CD1c-positive myeloid dendritic cell (primary cell): Measurements from ENCODE around the gene RCVRN.

Experiments
- DNase-seq: peaks from one replicate; pipeline ENCODE4 v3.0.0-alpha.2; 2016; ENCODE audit errors: extremely low spot score

Gene RCVRN

DNA sequence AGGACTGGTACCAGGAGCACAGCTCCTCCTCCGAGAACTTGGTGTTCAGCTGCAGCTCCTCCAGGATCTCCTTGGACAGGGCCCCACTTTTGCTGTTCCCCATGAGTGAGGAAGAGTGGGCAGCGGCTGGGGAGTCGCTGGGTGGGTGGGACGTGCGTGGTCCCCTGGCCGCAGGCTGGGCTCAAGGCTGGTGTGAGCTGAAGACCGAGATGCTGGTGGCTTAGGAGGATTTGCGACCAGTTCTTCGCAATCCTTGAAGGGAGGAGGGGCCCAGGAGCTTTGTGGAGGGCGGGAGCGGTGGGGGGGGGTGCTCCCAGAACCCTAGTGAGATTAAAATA is at the start of gene RCVRN:
Gene RCVRN, minus strand, starts transcription at position 194 of the 338 bp plus-strand sequence. Its CDS starts 91 bp downstream, at position 103.
- DNase-seq, result no peak

DNA sequence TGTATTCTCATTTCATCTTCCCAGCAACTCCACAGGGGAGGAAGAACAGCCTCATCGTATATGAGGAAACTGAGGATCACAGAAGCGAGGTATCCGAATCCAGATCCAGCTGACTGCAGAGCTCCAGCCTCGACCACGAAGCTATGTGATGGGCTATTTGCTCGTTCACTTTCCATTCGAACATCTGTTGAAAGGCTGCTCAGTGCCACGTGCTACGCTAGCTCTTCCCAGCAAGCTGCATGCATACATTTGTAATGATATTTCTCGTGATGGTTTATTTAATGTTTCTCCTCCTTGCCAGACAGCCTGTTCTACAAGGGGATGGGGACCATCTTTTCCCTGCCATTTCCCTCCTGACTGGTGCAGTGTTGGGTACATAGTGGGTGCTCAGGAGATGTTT is 48.4 kb upstream of the RCVRN start:
- DNase-seq, result no peak

DNA sequence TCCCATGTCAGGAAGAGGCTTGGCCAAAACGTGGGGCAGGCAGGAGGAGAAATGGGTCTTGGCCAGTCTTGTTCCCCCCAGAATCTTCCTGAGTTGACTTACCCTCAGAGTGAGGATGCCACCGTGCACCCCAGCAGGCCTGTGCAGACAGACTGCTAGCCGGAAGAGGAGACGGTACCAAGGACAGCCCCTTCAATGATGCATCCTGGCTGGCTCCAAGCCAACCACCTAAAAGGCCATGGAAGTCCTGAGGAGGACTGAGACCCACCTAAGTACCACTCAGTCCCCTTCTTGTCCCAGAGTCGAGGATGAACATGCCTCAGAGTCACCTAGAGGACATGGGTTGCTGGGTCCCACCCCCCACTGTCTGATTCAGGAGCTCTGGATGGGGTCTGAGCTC is 46.7 kb upstream of the RCVRN start:
- DNase-seq, result no peak

DNA sequence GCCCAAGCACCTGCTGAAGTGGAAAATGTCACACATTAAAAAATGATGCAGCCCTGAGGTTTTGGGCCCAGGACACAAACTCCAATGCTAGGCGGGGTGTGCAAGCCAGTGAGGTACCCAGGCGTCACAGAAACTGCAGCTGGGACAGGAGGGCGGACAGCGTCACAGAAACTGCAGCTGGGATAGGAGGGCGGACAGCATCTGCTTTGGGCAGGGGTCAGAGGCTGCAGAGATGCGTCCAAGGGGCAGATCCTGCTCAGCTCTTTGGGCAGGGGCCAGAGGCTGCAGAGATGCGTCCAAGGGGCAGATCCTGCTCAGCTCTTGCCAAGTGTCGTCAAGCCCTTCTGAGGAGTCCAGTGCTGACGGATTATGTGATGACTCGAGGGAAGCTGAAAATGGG is 43.9 kb upstream of the RCVRN start:
- no peak for DNase-seq

DNA sequence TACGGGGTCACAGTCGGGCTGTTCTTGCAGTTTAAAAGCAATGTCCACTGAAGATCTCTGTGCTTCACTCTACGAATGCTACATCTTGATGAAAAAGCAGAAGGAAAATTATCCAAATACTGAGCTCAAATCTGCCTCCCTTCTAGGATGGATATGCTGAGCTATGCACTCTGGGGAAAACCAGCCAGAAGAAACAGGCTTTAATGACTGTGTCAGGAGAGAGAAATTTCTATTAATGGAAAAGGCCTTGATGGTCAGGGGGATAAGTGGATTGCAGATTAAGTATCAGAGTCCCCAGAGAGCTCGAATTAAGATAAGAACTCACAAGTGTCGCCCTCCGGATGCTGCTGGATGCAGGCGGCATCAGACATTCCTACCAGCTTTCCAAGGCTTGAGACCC is 39.6 kb upstream of the RCVRN start:
- DNase-seq, result no peak

DNA sequence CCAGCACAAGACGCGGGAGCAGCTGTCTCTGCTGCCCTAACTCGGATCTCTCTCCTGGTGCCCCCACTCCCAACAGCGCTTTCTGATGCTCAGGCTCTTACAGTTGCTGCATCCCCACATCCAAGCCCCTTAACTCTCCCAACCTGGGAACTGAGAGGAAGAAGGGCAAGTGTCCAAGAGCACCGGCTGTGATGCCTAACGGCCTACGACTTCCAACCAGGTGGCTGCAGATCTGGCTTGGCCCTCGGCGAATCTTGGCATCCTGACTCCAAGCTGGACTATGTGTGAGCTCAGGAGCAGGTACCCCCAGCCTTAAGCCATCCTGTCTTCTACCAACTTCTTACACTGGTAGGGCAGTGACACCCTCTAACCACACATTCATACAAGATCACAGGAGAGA is 38.3 kb upstream of the RCVRN start:
- DNase-seq, result no peak

DNA sequence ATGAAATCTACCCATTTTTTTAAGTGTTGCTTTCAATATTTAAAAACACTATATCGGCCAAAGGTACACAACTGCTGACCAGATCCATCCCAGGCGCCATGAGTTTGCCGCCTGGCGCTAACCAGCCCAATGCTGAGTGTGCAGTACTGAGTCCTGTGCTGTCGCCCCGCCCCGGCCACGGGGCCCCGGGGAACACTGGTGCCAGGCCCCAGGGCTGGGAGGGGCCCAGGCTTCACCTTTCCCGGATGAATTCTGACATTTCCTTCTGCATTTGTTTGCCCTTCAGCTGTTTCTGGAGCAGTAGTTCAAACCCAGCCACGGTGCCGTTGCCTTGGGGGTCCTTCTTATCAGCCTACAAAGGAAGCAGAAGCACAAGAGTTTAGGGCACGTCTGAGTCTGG is 37.8 kb upstream of the RCVRN start:
- no peak for DNase-seq

DNA sequence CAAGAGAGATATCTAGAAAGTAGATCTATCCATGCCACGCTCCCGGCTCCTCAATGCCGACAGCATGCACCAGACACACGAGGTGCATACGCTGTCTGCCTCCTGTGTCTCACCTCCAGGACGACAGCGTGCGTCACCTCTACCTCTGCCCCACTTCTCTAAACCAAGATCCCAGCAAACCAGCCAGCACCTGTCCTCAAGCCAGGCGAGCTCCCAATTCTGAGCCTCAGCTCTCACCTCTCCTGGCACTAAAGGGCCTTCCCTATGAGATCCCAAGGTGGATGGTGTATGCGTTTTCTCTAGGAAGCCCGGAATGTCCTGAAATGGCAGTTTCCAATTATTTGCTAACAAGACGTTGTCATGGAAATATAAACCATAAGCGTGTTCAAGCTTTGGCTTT is 36.2 kb upstream of the RCVRN start:
- DNase-seq, result no peak

DNA sequence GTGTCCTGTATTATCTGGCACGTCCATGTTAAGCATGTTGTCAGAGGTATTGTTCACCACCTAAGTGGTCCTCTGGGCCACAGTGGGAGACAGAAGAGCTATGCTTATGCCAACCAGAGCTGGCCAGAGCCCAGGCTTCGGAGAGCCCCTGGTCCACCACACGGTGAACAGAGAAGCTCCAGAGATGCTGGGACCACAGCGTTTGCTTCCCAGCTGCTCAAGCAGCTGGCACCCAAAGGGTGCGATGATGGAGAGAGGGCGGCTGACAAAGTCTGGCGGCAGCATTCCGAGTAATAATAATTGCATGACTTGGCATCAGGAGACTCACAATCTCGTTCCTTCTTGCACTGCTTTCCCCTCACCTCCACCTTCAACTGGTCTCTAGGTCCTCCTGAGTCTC is 35.8 kb upstream of the RCVRN start:
- DNase-seq, result no peak

DNA sequence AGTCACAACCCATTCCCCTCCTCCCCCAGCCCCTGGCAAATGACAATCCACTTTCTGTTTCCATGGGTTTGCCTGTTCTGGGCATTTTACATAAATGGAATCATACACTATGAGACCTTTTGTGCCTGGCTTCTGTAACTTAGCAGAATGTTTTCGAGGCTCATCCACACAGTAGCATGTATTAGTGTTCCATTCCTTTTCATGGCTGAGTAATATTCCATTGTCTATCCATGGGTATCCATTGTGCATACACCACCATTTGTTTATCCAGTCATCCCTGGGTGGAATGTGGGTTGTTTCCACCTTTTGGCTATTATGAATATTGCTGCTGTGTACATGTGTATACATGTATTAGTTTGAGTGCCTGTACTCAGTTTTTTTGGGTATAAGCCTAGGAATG is 33.7 kb upstream of the RCVRN start:
- DNase-seq, result no peak

DNA sequence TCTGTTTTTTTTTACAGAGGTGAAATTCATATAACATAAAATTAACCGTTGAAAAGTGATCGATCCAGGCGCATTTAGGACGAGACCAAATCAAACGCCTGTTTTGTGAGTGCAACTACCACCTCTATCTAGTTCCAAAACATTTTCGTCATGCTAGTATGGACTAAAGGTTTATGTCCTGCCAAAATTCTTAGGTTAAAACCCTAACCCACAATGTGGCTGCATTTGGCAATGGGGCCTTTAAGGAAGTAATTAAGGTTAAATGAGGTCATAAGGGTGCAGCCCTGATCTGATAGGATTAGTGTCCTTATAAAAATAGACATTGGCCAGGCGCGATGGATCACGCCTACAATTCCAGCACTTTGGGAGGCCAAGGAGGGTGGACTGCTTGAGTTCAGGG is 32.8 kb upstream of the RCVRN start:
- DNase-seq, result no peak

DNA sequence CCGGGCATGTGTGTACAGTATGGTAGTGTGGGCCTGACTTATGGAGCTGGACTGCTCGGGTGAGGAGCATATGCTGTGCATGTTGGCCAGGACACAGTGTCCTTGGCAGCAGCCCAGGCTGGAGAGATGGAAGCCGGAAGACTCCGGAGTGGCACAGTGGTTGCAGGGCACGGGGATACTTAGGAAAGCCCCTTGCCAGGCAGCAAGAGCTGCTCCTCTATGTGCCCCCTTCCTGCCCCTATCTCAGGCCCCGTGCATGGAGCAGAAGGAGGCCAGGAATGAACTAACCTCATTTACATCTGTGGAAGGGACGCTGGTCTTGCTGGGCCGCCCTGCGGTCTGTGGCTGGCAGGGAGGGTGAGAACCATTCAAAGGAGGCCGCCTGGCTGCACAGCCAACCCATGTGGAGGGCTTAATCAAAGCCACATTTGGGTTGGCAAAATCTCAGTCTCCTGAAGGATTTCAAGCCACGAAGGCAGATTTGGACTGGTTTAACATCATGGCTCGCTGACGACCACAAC is 32.2 kb upstream of the RCVRN start:
- DNase-seq, result no peak

DNA sequence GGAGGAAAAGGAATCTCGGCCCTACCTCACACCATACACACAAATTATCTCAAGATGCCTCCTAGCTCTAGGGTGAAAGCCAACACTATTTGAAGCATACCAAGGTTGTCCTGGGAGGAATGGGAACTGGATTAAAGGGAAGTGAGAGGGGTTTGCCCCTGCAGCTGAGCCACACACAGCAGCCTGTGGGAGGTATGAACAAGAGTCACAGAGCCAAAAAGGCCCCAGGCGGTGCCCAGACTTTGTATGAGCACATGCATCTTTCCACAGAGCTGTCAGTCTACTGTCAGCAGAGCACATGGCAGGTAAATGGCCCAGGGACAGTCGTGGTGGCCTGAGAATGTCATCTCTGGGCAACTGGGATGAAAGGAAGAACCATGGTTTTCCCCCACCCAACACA is 31.0 kb upstream of the RCVRN start:
- DNase-seq, result peak; percentile 71

DNA sequence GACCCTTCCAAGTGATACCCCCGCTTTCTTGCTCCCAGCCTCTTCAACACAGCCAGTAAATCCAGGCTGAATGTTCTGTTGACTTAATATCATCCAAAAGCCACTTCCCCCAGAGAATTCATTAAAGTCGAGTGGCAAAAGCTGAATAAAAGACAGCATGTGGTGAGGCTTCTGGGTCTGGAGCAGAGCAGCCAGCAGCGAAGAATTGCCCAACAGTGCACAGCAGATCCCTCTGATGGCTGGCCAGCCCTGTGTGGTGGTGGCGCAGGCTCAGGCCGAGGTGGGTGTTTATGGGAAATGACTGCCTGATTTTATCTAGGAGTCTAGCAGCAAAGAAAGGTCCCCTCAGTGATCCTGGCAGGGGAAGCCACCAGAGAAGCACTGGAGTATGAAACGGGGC is 30.3 kb upstream of the RCVRN start:
- DNase-seq, result no peak

DNA sequence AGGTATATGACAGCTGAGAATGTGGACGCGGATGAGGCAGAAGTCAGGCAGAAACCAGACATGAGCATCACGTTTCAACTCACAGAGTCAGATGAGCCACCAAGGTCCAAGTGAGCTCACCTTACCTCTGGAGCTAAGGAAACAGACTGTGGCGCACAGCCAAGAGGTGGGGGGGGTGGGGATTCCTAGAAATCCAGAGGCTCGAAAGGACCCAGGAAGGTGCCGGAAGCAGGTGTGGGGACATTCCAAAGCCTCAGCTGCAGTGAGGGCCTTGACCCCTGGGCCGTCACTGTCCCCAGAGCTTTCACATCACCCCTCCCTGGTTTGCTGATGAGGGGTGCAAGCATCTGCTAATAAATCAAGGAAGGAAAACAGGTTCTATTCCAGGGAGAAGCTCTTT is 29.3 kb upstream of the RCVRN start:
- no peak for DNase-seq

DNA sequence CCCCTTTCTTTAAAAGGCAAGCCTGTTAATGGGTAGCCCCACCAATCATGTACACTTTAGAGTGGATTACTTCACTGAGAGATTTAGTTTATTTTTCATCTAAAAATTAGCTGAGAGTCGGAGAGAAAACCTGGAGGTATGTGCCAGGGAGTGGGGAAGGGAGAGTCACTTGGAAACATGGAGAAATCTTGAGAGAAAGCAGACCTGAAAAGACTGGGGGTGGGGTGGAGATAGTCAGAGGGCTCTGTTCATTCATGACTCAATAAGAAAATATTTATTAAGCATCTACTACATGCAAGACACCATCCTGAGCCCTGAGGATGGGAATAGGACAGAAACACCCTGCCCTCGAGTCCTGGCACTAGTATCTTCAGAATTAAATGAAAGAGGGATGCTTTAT is 27.4 kb upstream of the RCVRN start:
- DNase-seq, result no peak

DNA sequence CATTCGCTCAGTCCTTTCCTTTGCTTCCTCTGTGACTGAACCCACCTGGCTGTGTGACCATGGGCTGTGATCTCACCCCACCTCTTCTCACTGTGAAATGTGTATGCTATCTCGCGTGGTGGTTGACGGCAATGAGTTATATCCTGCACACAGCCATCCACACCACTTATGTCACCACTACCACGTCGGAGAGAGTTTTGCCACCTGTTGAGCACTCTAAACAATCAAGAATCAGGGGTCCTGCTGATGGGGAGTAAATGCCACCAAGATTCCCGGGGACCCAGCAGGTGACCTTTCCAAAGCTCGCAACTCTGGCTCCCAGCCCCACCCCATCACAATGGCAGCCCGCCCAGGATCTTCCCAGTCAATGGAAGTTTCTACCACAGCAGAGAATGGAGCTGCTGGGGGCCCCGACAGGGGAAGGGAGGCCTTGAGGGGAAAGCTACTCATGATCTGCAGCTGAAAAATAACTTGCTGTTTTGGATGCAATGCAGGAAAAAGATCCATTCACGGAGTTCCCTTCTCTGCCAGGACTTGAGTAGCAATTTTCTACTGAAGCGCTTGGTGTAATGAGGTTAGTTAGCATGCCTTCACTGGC is 26.2 kb upstream of the RCVRN start:
- DNase-seq, result no peak

DNA sequence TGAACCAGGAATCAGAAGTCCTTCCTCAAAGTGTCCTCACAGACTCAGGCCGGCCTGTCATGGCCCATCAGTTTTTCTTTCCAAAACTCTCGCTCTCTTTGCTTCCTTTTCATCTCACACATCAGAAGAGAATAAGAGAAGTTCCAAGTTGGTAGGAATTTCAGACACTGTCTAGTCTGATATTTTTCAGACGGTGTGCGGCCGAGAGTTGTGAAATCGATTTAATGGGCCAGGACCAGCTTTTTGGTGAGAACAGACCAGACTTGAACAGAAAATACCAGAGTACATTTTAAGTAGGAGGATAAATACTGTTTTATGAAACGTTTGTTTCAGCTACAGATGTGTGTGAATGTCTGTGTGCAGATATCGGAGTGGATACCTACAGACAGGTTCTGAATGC is 24.8 kb upstream of the RCVRN start:
- DNase-seq, result no peak

DNA sequence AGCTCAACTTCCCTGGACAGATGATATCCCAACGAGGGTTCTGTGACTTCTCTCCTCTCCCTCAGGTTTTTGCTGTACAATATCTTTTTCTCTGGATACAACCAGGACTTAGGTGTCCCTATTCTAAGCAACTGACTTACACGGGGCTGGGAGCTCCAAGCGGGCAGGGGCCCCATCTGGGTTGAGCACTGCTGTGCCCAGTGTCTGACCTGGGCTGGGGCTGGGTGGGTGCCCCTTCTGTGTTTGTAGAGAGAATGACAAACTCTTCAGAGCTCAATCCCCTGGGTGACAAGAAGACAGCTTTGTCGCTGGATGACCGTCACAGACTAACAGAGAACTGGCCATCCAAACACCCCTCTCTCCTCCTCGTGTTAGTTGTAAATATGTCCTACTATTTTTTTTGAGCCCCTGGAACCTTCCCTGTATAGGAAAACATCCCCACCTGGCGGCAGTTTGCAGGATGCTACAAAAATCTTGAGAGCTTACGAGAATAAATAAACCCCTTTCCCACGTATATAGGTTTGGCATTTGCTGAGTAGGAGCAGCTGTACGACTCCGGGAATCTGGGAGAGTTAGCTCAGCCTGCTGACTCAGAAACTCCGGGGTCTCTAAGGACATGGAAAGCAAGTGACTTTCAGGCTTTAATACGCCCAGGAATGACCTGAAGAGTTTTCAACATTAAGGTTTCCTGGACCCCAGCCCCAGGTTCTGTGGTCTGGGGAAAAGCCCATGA is 23.7 kb upstream of the RCVRN start:
- no peak for DNase-seq

DNA sequence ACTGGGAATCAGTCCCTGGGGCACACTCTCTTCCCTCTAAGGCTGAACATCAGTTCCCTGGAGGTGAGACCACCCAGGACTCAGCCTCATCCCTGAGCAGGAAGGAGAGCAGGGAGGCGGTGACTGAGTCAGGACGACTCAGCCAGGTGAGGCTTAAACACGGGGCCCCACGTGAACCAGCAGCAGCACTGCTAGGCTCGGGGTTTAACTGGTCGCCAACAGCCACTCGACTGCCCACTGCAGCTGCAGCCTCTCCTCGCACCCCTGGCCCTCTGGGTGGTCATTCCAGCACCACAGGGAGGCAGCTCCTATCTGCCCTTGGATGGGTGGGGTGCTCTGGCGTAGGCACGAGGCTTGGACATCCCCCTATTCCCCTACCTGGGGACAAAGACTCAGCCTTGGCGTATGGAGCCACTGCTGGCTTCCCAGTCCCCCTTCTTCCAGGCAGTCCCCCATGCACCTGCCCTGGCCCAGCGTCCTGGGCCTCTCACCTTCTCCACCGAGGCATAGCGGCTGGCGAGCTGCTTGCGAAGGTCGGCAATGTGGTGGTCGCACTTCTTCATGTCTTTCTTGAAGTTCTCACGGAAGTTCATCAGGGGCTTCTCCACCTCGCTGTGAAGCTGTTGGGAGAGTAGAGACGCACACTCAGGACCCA is 21.2 kb upstream of the RCVRN start:
- no peak for DNase-seq

DNA sequence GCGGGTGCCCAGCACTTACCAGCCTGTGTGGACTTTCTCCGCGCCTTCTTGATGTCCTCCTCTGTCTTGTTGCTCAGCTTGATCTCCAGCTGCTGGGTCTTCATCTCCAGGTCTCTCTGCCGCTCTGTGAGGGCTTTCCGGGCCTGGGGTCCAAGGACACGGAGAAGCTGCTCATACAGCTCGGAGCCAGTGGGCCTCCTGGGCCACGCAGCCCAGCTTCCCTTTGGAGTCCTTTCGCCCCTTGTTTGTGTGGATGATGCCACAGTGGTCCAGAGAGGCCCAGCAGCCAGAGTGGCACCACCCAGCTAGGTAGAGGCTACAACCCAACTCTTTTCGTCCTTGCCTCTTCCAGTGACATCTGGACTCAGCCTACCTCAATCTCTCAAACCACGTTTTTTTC is 20.4 kb upstream of the RCVRN start:
- DNase-seq, result no peak

DNA sequence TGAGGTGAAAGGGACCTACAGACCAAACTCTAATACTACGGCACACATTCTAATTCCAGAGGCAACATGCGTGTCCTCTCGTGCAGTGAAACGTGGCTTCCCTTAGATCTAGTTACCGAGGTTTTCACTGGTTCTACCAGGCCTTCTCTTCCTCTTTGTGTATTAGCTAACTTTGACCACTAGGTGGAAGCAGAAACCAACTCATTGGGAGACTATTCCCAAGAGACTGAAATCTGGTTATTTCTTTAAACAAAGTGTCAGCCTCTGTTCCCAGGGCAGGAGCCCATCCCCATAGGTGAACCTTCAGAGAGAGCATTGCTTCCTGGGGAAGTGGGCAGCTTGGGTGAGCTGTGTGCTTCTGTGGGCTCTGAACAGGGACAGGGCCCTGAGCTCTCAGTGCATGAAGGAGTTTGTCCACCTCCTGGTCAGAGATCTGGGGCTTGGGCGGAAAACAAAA is 19.7 kb upstream of the RCVRN start:
- DNase-seq, result peak; percentile 82
